ENCODE data around the gene CDC73.
"Not testable (repeated sequence)": the region's sequence is repeated elsewhere in the genome, so short reads cannot be mapped to it uniquely, and the experiment has no call there.

DNA sequence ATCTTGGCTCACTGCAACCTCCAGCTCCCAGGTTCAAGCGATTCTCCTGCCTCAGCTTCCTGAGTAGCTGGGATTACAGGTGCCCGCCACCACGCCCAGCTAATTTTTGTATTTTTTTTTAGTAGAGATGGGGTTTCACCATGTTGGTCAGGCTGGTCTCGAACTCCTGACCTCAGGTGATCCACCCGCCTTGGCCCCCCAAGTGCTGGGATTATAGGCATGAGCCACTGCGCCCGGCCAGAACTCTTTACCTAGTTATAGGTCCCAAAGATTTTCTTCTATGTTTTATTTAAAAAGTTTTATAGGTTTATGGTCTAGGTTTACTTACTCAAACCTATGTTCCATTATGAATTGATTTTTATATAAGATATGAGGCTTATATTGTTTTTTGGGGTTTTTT lies 145.0 kb downstream of the CDC73 start:
- TF ChIP-seq, protein P1, sequence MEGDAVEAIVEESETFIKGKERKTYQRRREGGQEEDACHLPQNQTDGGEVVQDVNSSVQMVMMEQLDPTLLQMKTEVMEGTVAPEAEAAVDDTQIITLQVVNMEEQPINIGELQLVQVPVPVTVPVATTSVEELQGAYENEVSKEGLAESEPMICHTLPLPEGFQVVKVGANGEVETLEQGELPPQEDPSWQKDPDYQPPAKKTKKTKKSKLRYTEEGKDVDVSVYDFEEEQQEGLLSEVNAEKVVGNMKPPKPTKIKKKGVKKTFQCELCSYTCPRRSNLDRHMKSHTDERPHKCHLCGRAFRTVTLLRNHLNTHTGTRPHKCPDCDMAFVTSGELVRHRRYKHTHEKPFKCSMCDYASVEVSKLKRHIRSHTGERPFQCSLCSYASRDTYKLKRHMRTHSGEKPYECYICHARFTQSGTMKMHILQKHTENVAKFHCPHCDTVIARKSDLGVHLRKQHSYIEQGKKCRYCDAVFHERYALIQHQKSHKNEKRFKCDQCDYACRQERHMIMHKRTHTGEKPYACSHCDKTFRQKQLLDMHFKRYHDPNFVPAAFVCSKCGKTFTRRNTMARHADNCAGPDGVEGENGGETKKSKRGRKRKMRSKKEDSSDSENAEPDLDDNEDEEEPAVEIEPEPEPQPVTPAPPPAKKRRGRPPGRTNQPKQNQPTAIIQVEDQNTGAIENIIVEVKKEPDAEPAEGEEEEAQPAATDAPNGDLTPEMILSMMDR (IDR thresholded peaks at IDR 0.05; ENCODE audit: low read length) = not testable (repeated sequence)
- TF ChIP-seq EZH2 (optimal IDR thresholded peaks at IDR 0.05; ENCODE audit: low read depth, low read length); EZH2phosphoT487 (IDR thresholded peaks at IDR 0.05; ENCODE audit: low read length): not testable (repeated sequence)

Data from MM.1S (cell line).